Measurements from ENCODE around the gene SLC49A3.

The SLC49A3 gene

DNA sequence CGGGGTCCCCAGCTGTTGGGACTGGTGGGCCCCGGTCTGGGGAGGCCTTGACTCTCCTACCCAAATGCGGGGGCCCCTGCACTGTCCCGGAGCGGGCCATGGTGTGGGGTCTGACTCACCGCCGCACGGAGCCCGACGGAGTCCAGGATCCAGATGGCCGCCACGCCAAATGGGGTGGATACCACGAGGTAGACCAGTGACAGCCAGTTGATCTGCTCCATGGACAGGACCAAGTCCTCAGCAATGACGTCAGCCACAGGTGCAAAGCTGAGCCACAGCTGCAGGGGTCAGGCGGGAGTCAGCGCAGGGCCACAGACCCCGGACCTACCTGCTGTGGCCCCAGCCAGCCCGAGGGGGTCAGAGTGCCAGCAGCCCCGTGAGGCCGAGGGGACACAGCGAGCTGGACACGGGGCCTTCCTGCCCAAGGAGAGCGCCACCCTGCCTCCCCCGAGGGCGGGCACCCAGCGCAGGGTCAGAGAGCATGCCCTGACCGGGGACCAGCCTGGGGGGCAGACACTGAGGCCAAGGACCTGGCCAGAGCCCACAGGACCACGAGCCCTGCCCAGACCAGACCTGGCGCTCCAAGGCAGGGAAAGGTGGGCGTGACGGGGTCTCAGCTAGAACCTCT is 2.4 kb downstream of the SLC49A3 start:
- no peaks in the 10 kb centered on the region for H3K27me3 ChIP-seq (ENCODE audit: low read length)
- no peaks in the 10 kb centered on the region for H3K9me3 ChIP-seq (ENCODE audit: insufficient read depth, low read length)
- no peak overlapping the region for H3K9ac ChIP-seq (ENCODE audit: low read length)
- no peak for TF ChIP-seq EZH2phosphoT487 (conservative IDR thresholded peaks at IDR 0.05; ENCODE audit: low read length)
- TF ChIP-seq, protein P1, sequence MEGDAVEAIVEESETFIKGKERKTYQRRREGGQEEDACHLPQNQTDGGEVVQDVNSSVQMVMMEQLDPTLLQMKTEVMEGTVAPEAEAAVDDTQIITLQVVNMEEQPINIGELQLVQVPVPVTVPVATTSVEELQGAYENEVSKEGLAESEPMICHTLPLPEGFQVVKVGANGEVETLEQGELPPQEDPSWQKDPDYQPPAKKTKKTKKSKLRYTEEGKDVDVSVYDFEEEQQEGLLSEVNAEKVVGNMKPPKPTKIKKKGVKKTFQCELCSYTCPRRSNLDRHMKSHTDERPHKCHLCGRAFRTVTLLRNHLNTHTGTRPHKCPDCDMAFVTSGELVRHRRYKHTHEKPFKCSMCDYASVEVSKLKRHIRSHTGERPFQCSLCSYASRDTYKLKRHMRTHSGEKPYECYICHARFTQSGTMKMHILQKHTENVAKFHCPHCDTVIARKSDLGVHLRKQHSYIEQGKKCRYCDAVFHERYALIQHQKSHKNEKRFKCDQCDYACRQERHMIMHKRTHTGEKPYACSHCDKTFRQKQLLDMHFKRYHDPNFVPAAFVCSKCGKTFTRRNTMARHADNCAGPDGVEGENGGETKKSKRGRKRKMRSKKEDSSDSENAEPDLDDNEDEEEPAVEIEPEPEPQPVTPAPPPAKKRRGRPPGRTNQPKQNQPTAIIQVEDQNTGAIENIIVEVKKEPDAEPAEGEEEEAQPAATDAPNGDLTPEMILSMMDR (IDR thresholded peaks at IDR 0.05; ENCODE audit: insufficient read depth, low read length, poor library complexity, severe bottlenecking), result no peak
- H4K20me1 ChIP-seq (ENCODE audit: low read depth, low read length), result no peaks in the 10 kb centered on the region
- H3K4me2 ChIP-seq (ENCODE audit: low read depth, low read length, poor library complexity, severe bottlenecking), result no peak overlapping the region
- no peaks in the 10 kb centered on the region for H3K79me2 ChIP-seq (ENCODE audit: insufficient read depth, low read length)
- H3F3A ChIP-seq (ENCODE audit: insufficient read depth), result no peaks in the 10 kb centered on the region
- H2AFZ ChIP-seq (ENCODE audit: low read depth, low read length, severe bottlenecking), result no peak overlapping the region
- no peaks in the 10 kb centered on the region for H3K36me3 ChIP-seq (ENCODE audit: low read length)
- no peak overlapping the region for H3K4me3 ChIP-seq (ENCODE audit: insufficient read depth, low read length, poor library complexity, severe bottlenecking)
- H3K27ac ChIP-seq (ENCODE audit: low read depth, low read length), result no peak overlapping the region
- no peaks in the 10 kb centered on the region for H3K9me2 ChIP-seq (replicated peaks; ENCODE audit: insufficient read depth, low read length)

DNA sequence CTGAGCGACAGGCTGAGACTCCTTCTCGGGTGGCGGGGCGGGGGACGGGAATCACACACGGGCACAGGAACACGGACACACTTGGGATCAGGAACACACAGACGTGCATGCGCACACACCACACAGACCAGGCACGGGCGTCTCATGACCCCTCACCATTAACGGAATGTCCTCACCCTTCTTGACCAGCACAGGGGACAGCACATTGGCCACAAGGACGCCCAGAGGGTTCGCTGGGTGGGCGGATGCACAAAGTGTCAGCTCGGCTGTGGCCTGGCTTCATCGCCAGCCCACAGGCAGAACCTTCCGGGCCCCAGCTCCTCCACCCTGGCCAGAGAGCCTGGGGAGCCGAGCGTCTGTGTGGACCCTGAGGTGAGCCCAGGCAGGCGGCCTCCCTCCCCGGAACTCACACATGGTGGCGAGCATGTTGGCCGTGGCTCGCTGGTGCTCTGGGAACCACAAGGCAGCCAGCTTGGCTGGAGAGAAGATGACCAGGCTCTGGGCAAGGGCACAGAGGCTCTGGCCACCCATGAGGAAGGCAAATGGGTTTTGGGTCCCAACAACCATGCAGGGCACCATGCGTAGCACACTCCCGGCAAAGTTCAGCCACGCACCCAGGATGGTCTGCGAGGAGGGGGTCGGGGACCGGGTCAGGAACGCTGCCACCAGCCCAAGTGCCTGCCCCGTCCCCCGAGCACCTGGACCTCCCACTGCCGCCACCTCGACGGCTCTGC is 3.1 kb downstream of the SLC49A3 start:
- H3K4me2 ChIP-seq (ENCODE audit: low read depth, low read length, poor library complexity, severe bottlenecking), result no peak overlapping the region
- no peaks in the 10 kb centered on the region for H4K20me1 ChIP-seq (ENCODE audit: low read depth, low read length)
- H3K9ac ChIP-seq (ENCODE audit: low read length), result no peak overlapping the region
- no peaks in the 10 kb centered on the region for H3K9me2 ChIP-seq (replicated peaks; ENCODE audit: insufficient read depth, low read length)
- no peaks in the 10 kb centered on the region for H3K27me3 ChIP-seq (ENCODE audit: low read length)
- H3K36me3 ChIP-seq (ENCODE audit: low read length), result no peaks in the 10 kb centered on the region
- TF ChIP-seq, protein P1 (IDR thresholded peaks at IDR 0.05; ENCODE audit: insufficient read depth, low read length, poor library complexity, severe bottlenecking), result no peak
- TF ChIP-seq EZH2phosphoT487 (conservative IDR thresholded peaks at IDR 0.05; ENCODE audit: low read length), result no peak
- H2AFZ ChIP-seq (ENCODE audit: low read depth, low read length, severe bottlenecking), result no peak overlapping the region
- H3F3A ChIP-seq (ENCODE audit: insufficient read depth), result no peaks in the 10 kb centered on the region
- no peaks in the 10 kb centered on the region for H3K9me3 ChIP-seq (ENCODE audit: insufficient read depth, low read length)
- H3K79me2 ChIP-seq (ENCODE audit: insufficient read depth, low read length), result no peaks in the 10 kb centered on the region
- H3K4me3 ChIP-seq (ENCODE audit: insufficient read depth, low read length, poor library complexity, severe bottlenecking), result no peak overlapping the region
- H3K27ac ChIP-seq (ENCODE audit: low read depth, low read length), result no peak overlapping the region

DNA sequence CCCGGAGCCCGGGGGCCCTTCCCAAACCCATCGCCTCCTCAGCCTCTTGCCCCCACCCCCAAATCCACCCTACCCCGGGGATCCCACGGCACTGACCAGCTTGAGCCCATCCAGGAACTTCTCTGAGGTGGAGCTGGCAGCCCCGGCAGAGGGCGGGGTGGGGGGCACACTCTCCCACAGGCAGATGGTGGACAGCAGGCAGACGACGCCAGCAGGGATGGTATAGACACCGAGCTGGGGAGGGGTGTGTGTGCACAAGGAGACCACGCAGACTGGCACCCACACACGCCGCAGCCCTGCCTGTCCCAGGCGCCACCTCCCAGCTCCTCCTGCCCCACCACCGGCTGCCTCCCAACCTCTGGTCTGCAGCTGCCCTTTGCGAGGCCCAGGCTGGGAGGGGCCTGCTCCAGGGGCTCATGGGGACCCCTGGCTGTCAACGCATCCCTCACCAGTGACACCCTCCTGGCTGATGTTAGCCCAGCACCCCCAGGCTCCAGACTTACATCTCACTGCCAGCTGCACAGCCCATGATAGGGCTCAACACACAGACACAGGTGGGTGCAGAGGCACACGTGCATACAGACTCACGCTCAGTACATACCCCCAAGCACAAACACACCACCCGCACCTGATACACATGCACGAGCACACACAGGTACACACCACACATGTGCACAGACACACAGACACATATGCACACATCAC is 4.2 kb downstream of the SLC49A3 start:
- Histone ChIP-seq H2AFZ (ENCODE audit: low read depth, low read length, severe bottlenecking) (no peak overlapping the region), H3K9ac (ENCODE audit: low read length) (no peak overlapping the region)
- TF ChIP-seq, protein P1 (IDR thresholded peaks at IDR 0.05; ENCODE audit: insufficient read depth, low read length, poor library complexity, severe bottlenecking), result no peak

More for the DNA sequence above, 4.2 kb downstream of the SLC49A3 start:
- Histone ChIP-seq H3K27me3 (ENCODE audit: low read length) (no peaks in the 10 kb centered on the region), H3K36me3 (ENCODE audit: low read length) (no peaks in the 10 kb centered on the region), H3K4me3 (ENCODE audit: insufficient read depth, low read length, poor library complexity, severe bottlenecking) (no peak overlapping the region), H3K79me2 (ENCODE audit: insufficient read depth, low read length) (no peaks in the 10 kb centered on the region), H4K20me1 (ENCODE audit: low read depth, low read length) (no peaks in the 10 kb centered on the region), H3K9me3 (ENCODE audit: insufficient read depth, low read length) (no peaks in the 10 kb centered on the region), H3K27ac (ENCODE audit: low read depth, low read length) (no peak overlapping the region), H3K9me2 (replicated peaks; ENCODE audit: insufficient read depth, low read length) (no peaks in the 10 kb centered on the region), H3F3A (ENCODE audit: insufficient read depth) (no peaks in the 10 kb centered on the region), H3K4me2 (ENCODE audit: low read depth, low read length, poor library complexity, severe bottlenecking) (no peak overlapping the region)
